Uterus (tissue), 2 donors: ENCODE measurements around the gene CAMTA1.

Source experiments
- CTCF ChIP-seq, 4 experiments: fragments of 200-600 bp in 2 of 4; fragments of 450-650 bp in 2 of 4; sonication (generic) in 2 of 4; IDR thresholded peaks; one replicate each; pipeline ENCODE4 v1.5.1; 2016 to 2019; ENCODE audit warnings: antibody characterized with exemption in 4 of 4, mild to moderate bottlenecking in 2 of 4, moderate library complexity in 1 of 4
- POLR2A ChIP-seq, 2 donors: fragments of 450-650 bp; IDR thresholded peaks; one replicate each; pipeline ENCODE4 v1.6.1; 2016; ENCODE audit warnings: antibody characterized with exemption in 2 of 2, mild to moderate bottlenecking in 1 of 2, moderate library complexity in 1 of 2

- TF ChIP-seq CTCF (IDR thresholded peaks at IDR 0.05): no peak
- no peak for TF ChIP-seq POLR2A (IDR thresholded peaks at IDR 0.05)
Observed at GRCh38 chr1:7482077-7482476, 696.8 kb downstream of the CAMTA1 start.
